ENCODE data around the gene GPR18. TPM values are rescaled to one million over a fixed set of nuclear protein-coding genes. Genes with fewer than 3 reads are reported as not detected.

GPR18 gene
- total RNA-seq, 1 donor from 2014 or later = not detected

DNA sequence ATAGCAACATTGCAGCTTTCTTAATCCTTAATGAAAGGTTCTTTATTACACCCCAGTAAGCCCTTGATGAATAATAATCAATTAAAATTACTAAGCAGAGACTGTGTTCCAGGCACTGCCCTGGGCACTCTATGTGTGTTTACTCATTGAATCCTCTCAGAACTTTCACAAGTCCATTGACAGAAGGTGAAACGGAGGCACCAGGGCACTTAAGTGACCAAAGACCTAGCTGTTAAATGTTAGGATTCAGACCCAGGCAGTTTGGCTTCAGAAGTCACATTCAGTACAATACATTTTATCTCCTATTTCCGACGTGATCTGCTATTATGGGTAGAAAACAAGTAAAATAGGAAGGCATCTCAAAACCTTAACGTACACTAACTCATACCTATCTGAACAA, 46.4 kb upstream of the GPR18 start:
- H3K36me3 ChIP-seq (ENCODE audit: control insufficient read depth, insufficient read depth, low read length) = no peaks in the 10 kb centered on the region
- TF ChIP-seq CTCF (IDR thresholded peaks at IDR 0.05; ENCODE audit: insufficient read depth, low read length, severe bottlenecking) = no peak
- no peaks in the 10 kb centered on the region for H3K27me3 ChIP-seq (ENCODE audit: control insufficient read depth, insufficient read depth, low read length)
- FAIRE-seq (no peak), DNase-seq (ENCODE audit: low read depth) (no peak)
- no peak overlapping the region for H3K4me3 ChIP-seq (ENCODE audit: low read depth, low read length)

- TF ChIP-seq CTCF (IDR thresholded peaks at IDR 0.05; ENCODE audit: insufficient read depth, low read length, severe bottlenecking) = no peak
- no peak for FAIRE-seq
- Histone ChIP-seq H3K27me3 (ENCODE audit: control insufficient read depth, insufficient read depth, low read length) (no peaks in the 10 kb centered on the region), H3K4me3 (ENCODE audit: low read depth, low read length) (no peak overlapping the region), H3K36me3 (ENCODE audit: control insufficient read depth, insufficient read depth, low read length) (no peaks in the 10 kb centered on the region)
- DNase-seq (ENCODE audit: low read depth) = no peak
Measured at GRCh38 chr13:99303863-99304521, 45.8 kb upstream of the GPR18 start.

DNA sequence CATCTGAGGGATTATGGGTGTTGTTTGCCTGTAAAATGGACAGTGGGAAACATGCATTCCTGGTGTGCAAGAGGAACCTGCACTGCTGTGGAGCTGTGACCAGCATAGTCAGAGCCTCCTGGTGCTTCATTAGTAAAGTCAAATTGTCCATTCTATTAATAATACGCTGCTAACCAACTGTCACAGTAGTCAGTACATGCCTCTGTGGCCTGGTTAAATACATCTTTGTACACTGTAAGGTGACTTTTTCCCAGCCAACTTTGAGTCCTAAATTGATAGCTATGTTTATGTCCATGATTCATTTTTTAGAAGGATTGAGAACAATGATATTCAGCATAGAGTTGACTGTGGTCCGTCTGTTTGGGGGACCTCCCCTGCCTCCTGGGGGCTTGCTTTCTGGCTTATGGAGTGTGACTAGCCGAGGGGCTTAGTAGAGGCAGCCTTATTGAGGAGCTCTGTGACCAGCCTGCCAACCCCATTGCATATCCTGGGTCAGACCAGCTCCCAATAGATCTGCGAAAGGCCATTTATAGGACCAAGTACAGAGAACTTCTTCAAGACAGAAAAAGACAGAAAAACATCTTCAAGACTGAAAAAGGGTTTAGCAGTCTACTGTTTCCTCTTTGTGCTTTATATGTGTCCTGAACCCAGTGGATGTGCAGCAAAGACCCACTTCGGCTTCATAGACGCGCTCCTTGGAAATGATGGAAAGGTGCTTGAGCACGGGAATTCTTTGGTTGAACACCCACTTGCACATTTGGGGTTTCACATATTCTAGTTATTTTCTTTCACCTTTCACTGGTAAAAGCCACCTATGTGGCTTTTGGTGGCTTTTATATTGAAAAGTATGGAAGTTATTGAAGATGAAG, 44.7 kb upstream of the GPR18 start:
- no peaks in the 10 kb centered on the region for H3K36me3 ChIP-seq (ENCODE audit: control insufficient read depth, insufficient read depth, low read length)
- FAIRE-seq (no peak), DNase-seq (ENCODE audit: low read depth) (no peak)
- TF ChIP-seq CTCF (IDR thresholded peaks at IDR 0.05; ENCODE audit: insufficient read depth, low read length, severe bottlenecking) = no peak
- no peaks in the 10 kb centered on the region for H3K27me3 ChIP-seq (ENCODE audit: control insufficient read depth, insufficient read depth, low read length)
- H3K4me3 ChIP-seq (ENCODE audit: low read depth, low read length) = no peak overlapping the region

DNA sequence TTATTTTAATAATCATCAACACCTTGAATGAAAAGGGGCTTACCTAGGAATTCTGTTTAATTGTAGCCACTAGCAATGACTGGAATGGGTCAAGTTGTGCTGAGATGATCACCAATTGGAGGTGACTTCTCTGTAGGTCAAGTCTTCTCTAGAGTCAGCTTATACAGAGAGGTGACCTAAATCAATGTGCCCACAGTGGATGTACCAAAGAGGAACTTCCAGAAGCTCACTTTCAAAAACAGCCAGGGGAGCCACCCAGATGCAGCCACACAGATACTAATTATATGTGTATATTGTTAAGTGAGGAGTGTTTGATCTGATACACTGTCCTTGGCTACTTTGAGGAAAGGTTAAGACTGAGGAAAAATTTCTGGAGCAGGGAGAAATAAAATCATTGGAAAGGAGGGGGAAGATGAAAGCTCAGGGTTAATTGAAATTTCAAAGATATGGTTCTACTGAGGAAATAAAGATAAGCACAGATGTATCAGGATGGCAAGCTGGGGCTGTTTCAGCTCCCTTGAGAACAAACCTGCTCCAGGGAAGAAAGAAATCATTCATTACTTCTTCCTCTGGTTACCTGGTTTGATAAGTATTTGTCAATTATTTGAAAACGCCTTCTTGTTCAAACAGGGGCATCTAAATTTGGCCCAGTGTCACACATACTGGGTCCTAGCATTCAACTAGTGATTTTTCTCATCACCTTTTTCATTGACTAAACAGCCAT, 43.9 kb upstream of the GPR18 start:
- TF ChIP-seq CTCF (IDR thresholded peaks at IDR 0.05; ENCODE audit: insufficient read depth, low read length, severe bottlenecking) = no peak
- DNase-seq (ENCODE audit: low read depth) = no peak
- Histone ChIP-seq H3K36me3 (ENCODE audit: control insufficient read depth, insufficient read depth, low read length) (no peaks in the 10 kb centered on the region), H3K27me3 (ENCODE audit: control insufficient read depth, insufficient read depth, low read length) (no peaks in the 10 kb centered on the region), H3K4me3 (ENCODE audit: low read depth, low read length) (no peak overlapping the region)
- FAIRE-seq = no peak

DNA sequence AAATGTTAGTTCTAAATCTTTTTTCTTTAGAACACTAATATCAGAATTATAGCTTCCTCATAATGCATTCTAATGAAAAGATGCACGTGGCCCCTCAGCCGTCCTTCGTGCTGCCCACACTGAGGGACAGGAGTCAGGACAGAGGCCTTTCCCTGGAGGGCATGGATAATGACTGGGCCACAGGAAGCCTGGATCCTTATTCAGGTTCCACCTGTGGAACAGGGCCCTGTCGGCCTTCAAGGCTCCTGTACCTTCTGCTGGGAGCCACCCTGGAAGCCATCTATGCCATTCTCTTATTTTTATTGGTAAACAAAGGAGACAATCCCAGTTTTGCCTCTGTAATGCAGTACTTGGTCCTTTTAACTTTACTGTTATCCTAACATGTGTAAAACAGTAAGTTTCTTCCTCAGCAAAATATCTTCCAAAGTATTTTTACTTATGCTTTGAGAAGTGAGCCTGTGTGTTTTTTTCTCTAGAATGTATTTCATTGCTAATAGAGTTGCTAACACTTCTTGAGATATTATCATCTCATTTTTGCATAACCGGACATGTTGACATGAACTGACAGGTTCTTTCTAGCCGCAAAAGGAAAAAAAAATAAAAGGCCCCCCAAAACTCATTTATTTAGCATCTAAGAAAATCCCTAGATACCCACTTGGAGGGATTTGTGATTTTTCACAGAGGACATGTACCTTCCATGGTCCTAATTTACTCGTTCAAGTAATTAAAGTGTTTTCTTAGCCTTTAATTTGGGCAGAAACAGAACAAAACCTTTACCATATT, 43.1 kb upstream of the GPR18 start:
- FAIRE-seq = no peak
- H3K27me3 ChIP-seq (ENCODE audit: control insufficient read depth, insufficient read depth, low read length) = no peaks in the 10 kb centered on the region
- H3K36me3 ChIP-seq (ENCODE audit: control insufficient read depth, insufficient read depth, low read length) = no peaks in the 10 kb centered on the region
- no peak for TF ChIP-seq CTCF (IDR thresholded peaks at IDR 0.05; ENCODE audit: insufficient read depth, low read length, severe bottlenecking)
- H3K4me3 ChIP-seq (ENCODE audit: low read depth, low read length) = no peak overlapping the region
- DNase-seq (ENCODE audit: low read depth) = no peak
